22Rv1 (cell line): ENCODE results near the gene CARD11.

Experiments
- ZFX ChIP-seq: fragments of 450-650 bp; IDR thresholded peaks from 2 replicates; pipeline ENCODE4 v1.6.1; 2017; ENCODE audit warnings: antibody characterized with exemption, borderline replicate concordance
- TF ChIP-seq, protein P1 (sequence below): fragments of 450-650 bp; IDR thresholded peaks from 2 replicates; pipeline ENCODE4 v1.5.1; 2017; ENCODE audit warnings: mild to moderate bottlenecking

DNA sequence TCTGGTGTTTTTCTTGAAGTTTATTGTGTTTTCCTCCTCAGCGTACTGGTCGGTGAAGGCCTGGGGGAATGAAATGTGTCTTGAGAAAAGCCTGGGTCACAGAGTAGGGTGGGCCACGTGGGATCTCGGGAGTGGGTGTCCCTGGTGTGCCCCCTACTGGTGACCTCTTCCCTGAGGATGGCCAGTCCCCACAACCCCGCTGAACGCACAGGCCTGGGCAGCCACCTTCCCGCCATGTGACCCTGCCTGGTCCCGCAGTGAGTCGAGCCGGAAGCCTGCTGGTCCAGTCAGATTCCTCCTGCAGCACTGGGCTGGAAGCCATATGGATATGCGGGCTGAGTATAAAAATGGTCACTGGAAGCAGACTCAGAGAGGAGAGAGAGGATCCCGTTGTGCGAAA lies 146.6 kb downstream of the CARD11 start:
- TF ChIP-seq, protein P1, sequence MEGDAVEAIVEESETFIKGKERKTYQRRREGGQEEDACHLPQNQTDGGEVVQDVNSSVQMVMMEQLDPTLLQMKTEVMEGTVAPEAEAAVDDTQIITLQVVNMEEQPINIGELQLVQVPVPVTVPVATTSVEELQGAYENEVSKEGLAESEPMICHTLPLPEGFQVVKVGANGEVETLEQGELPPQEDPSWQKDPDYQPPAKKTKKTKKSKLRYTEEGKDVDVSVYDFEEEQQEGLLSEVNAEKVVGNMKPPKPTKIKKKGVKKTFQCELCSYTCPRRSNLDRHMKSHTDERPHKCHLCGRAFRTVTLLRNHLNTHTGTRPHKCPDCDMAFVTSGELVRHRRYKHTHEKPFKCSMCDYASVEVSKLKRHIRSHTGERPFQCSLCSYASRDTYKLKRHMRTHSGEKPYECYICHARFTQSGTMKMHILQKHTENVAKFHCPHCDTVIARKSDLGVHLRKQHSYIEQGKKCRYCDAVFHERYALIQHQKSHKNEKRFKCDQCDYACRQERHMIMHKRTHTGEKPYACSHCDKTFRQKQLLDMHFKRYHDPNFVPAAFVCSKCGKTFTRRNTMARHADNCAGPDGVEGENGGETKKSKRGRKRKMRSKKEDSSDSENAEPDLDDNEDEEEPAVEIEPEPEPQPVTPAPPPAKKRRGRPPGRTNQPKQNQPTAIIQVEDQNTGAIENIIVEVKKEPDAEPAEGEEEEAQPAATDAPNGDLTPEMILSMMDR, result peak; percentile 9; the same call in 1 of the 2 replicates
- TF ChIP-seq ZFX, result no peak
